Measurements from ENCODE around the gene NRXN3. TPM values are rescaled to one million over a fixed set of nuclear protein-coding genes. Genes with fewer than 3 reads are reported as not detected.

The NRXN3 gene
- total and polyA plus RNA-seq, 2 of the 13 experiments (the other 11 are each of a cell fraction or from before 2014, with no cell fraction given): 0.03 TPM; not detected in 1

DNA sequence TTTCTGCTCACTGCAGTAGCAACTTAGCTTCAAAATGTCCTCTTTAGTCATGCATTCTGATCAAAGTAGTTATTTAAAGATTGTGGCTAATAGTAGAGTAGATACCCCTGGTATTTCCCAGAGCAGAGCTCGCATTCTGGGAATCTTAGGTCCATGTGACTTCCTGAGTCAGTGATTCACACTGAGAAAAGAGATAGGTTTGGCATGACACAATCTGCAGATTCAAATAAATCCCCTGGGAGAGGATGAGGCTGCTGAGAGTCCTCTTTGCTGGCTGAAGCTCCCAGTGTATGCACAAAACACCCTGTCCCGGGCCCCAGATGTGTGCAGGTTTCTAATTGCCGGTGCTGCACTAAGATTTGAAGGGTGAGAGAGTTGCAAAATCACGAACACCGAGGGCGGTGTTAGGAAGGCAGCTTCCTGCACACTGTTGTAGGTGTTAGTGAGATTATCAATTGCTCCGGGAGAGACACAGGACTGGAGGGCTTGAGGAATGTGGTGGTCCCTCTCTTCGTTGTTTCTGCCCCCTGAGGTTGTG lies 233.2 kb downstream of the NRXN3 start:
- H3K4me1 ChIP-seq (ENCODE audit: insufficient read depth, low read length): no peaks in the 10 kb centered on the region
- FAIRE-seq (no peak), DNase-seq (ENCODE audit: low spot score) (no peak), ATAC-seq (no peak)
- in situ Hi-C loops (cut with HindIII; ENCODE audit: extremely low pct_ligation_motif_present, low pct_unique_long_range_greater_than_20kb) (no loop called here), intact Hi-C loops (cut with micrococcal nuclease; ENCODE audit: unreplicated experiment) (no loop called here)
- BruUV-seq (replicated peaks): no TSS peak
- no peak overlapping the region for H3K27ac ChIP-seq (ENCODE audit: extremely low read length, insufficient read depth, low read length)
- H3K4me3 ChIP-seq (replicated peaks in 1 of 3; ENCODE audit: insufficient read depth in 1 of 3, low read depth in 2 of 3, low read length in 3 of 3): no peak overlapping the region
- H3K9ac ChIP-seq (ENCODE audit: insufficient read depth, low read depth, low read length): no peak overlapping the region
- H3K79me2 ChIP-seq (ENCODE audit: insufficient read depth, low read length): no peaks in the 10 kb centered on the region
- H3K36me3 ChIP-seq (replicated peaks in 1 of 2; ENCODE audit: control insufficient read depth in 1 of 2, insufficient read depth in 2 of 2, low read length in 2 of 2): no peaks in the 10 kb centered on the region
- H2AFZ ChIP-seq (ENCODE audit: low read length): no peak overlapping the region
- ChIA-PET CTCF (ENCODE audit: low intra/inter-chr PET ratio, low total read pairs) (no interaction called here), POLR2A (no interaction called here)
- H4K20me1 ChIP-seq (ENCODE audit: insufficient read depth, low read length): no peaks in the 10 kb centered on the region
- H3K9me3 ChIP-seq (ENCODE audit: low read length): no peaks in the 10 kb centered on the region
- 2% methylated on average over 7 of the region's 8 CpGs for WGBS (ENCODE audit: low lambda C conversion rate)
- no peak overlapping the region for H3K4me2 ChIP-seq (ENCODE audit: low read depth, low read length)
- H3K27me3 ChIP-seq (ENCODE audit: control insufficient read depth in 1 of 2, insufficient read depth in 2 of 2, low read length in 2 of 2): no peaks in the 10 kb centered on the region
- TF ChIP-seq CREM (IDR thresholded peaks at IDR 0.05) (no peak), CREM (CRISPR knock-in tag; IDR thresholded peaks at IDR 0.05) (no peak), MEIS1 (CRISPR knock-in tag; IDR thresholded peaks at IDR 0.05; ENCODE audit: borderline replicate concordance) (no peak), DNMT3B (CRISPR knock-in tag; conservative IDR thresholded peaks at IDR 0.05) (no peak), ATRX (CRISPR knock-in tag; IDR thresholded peaks at IDR 0.05; ENCODE audit: borderline replicate concordance) (no peak), ZNF335 (CRISPR knock-in tag; IDR thresholded peaks at IDR 0.05) (no peak), ZNF768 (CRISPR knock-in tag; IDR thresholded peaks at IDR 0.05) (no peak), NFE2 (CRISPR knock-in tag; IDR thresholded peaks at IDR 0.05) (no peak), SMC3 (IDR thresholded peaks at IDR 0.05; ENCODE audit: low read length) (no peak), ZNF136 (CRISPR knock-in tag; IDR thresholded peaks at IDR 0.05; ENCODE audit: low read depth) (no peak)
- TF ChIP-seq, protein P1, sequence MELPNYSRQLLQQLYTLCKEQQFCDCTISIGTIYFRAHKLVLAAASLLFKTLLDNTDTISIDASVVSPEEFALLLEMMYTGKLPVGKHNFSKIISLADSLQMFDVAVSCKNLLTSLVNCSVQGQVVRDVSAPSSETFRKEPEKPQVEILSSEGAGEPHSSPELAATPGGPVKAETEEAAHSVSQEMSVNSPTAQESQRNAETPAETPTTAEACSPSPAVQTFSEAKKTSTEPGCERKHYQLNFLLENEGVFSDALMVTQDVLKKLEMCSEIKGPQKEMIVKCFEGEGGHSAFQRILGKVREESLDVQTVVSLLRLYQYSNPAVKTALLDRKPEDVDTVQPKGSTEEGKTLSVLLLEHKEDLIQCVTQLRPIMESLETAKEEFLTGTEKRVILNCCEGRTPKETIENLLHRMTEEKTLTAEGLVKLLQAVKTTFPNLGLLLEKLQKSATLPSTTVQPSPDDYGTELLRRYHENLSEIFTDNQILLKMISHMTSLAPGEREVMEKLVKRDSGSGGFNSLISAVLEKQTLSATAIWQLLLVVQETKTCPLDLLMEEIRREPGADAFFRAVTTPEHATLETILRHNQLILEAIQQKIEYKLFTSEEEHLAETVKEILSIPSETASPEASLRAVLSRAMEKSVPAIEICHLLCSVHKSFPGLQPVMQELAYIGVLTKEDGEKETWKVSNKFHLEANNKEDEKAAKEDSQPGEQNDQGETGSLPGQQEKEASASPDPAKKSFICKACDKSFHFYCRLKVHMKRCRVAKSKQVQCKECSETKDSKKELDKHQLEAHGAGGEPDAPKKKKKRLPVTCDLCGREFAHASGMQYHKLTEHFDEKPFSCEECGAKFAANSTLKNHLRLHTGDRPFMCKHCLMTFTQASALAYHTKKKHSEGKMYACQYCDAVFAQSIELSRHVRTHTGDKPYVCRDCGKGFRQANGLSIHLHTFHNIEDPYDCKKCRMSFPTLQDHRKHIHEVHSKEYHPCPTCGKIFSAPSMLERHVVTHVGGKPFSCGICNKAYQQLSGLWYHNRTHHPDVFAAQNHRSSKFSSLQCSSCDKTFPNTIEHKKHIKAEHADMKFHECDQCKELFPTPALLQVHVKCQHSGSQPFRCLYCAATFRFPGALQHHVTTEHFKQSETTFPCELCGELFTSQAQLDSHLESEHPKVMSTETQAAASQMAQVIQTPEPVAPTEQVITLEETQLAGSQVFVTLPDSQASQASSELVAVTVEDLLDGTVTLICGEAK (IDR thresholded peaks at IDR 0.05): no peak
- TF ChIP-seq, protein P1 (CRISPR knock-in tag; IDR thresholded peaks at IDR 0.05): no peak
- TF ChIP-seq, protein P2, sequence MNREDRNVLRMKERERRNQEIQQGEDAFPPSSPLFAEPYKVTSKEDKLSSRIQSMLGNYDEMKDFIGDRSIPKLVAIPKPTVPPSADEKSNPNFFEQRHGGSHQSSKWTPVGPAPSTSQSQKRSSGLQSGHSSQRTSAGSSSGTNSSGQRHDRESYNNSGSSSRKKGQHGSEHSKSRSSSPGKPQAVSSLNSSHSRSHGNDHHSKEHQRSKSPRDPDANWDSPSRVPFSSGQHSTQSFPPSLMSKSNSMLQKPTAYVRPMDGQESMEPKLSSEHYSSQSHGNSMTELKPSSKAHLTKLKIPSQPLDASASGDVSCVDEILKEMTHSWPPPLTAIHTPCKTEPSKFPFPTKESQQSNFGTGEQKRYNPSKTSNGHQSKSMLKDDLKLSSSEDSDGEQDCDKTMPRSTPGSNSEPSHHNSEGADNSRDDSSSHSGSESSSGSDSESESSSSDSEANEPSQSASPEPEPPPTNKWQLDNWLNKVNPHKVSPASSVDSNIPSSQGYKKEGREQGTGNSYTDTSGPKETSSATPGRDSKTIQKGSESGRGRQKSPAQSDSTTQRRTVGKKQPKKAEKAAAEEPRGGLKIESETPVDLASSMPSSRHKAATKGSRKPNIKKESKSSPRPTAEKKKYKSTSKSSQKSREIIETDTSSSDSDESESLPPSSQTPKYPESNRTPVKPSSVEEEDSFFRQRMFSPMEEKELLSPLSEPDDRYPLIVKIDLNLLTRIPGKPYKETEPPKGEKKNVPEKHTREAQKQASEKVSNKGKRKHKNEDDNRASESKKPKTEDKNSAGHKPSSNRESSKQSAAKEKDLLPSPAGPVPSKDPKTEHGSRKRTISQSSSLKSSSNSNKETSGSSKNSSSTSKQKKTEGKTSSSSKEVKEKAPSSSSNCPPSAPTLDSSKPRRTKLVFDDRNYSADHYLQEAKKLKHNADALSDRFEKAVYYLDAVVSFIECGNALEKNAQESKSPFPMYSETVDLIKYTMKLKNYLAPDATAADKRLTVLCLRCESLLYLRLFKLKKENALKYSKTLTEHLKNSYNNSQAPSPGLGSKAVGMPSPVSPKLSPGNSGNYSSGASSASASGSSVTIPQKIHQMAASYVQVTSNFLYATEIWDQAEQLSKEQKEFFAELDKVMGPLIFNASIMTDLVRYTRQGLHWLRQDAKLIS (CRISPR knock-in tag; IDR thresholded peaks at IDR 0.05): no peak

Data from HepG2 (cell line).